ENCODE results near the gene SLF2.

DNA sequence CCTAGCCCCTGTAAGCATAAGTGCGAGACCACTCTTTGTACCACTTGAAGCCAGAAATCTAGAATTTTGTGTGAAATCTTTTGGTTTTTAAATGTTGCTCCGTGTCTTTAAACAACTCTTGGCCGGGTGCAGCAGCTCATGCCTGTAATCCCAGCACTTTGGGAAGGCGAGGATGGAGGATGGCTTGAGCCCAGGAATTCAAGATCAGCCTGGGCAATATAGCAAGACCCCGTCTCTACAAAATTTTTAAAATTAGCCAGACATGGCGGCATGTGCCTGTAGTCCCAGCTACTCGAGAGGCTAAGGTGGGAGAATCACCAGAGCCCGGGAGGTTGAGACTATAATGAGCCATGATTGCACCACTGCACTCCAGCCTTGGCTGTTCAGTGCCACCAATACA is 4.4 kb upstream of the SLF2 start:
- TF ChIP-seq, protein P1, sequence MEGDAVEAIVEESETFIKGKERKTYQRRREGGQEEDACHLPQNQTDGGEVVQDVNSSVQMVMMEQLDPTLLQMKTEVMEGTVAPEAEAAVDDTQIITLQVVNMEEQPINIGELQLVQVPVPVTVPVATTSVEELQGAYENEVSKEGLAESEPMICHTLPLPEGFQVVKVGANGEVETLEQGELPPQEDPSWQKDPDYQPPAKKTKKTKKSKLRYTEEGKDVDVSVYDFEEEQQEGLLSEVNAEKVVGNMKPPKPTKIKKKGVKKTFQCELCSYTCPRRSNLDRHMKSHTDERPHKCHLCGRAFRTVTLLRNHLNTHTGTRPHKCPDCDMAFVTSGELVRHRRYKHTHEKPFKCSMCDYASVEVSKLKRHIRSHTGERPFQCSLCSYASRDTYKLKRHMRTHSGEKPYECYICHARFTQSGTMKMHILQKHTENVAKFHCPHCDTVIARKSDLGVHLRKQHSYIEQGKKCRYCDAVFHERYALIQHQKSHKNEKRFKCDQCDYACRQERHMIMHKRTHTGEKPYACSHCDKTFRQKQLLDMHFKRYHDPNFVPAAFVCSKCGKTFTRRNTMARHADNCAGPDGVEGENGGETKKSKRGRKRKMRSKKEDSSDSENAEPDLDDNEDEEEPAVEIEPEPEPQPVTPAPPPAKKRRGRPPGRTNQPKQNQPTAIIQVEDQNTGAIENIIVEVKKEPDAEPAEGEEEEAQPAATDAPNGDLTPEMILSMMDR (IDR thresholded peaks at IDR 0.05 in 4 of 5, conservative IDR thresholded peaks at IDR 0.05 in 1 of 5): no peak
- no peak for TF ChIP-seq POLR2A (IDR thresholded peaks at IDR 0.05)
